ENCODE measurements around the gene ELK3. TPM values are rescaled to one million over a fixed set of nuclear protein-coding genes. Genes with fewer than 3 reads are reported as not detected.

Gene ELK3
- total and polyA plus RNA-seq, 2 of the 13 experiments (the other 11 are each of a cell fraction or from before 2014, with no cell fraction given): 2.9 to 3.2 TPM

GRCh38 chr12:96186607-96187301 is 7.4 kb upstream of the ELK3 start (continued):
- TF ChIP-seq, protein P1, sequence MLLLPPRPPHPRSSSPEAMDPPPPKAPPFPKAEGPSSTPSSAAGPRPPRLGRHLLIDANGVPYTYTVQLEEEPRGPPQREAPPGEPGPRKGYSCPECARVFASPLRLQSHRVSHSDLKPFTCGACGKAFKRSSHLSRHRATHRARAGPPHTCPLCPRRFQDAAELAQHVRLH (CRISPR knock-in tag; IDR thresholded peaks at IDR 0.05; ENCODE audit: borderline replicate concordance, low read depth): no peak
- TF ChIP-seq SNAPC5 (CRISPR knock-in tag; IDR thresholded peaks at IDR 0.05; ENCODE audit: borderline replicate concordance) (no peak), PHB2 (IDR thresholded peaks at IDR 0.05; ENCODE audit: partially characterized antibody) (no peak), ZNF274 (CRISPR knock-in tag; IDR thresholded peaks at IDR 0.05) (no peak), PRPF4 (IDR thresholded peaks at IDR 0.05; ENCODE audit: low read depth, low read length, poor library complexity, severe bottlenecking) (no peak), MLXIP (CRISPR knock-in tag; IDR thresholded peaks at IDR 0.05; ENCODE audit: borderline replicate concordance) (no peak), ZBTB46 (CRISPR knock-in tag; IDR thresholded peaks at IDR 0.05; ENCODE audit: borderline replicate concordance) (no peak)

All from HepG2 (cell line).